CD14-positive monocyte (primary cell): ENCODE results near the gene CSNK1G1. TPM values are rescaled to one million over a fixed set of nuclear protein-coding genes. Genes with fewer than 3 reads are reported as not detected.
"Not testable (repeated sequence)": the region's sequence is repeated elsewhere in the genome, so short reads cannot be mapped to it uniquely, and the experiment has no call there.

Experiments
- DNase-seq, 3 donors: peaks; one replicate each; pipeline ENCODE4 v3.0.0-alpha.2; 2011 to 2022
- H2AFZ ChIP-seq: 2 replicates; pipeline ENCODE4 v1.6.0; 2012; ENCODE audit warnings: mild to moderate bottlenecking, low read depth, low read length, inconsistent platforms; ENCODE audit not compliant: insufficient read depth, poor library complexity, severe bottlenecking
- H3K27ac ChIP-seq, 2 donors: 1 replicate in 1 of 2; 2 replicates in 1 of 2; pipeline ENCODE4 v1.5.1; 2012 to 2013; ENCODE audit warnings: low read length in 2 of 2, control low read depth in 1 of 2, inconsistent platforms in 1 of 2, low read depth in 1 of 2, mild to moderate bottlenecking in 1 of 2
- H3K27me3 ChIP-seq, 2 donors: one replicate each; pipeline versions ENCODE4 v1.6.0 to v1.6.1; 2011 to 2013; ENCODE audit warnings: low read length in 2 of 2; ENCODE audit not compliant: control insufficient read depth in 2 of 2, insufficient read depth in 2 of 2
- H3K36me3 ChIP-seq, 2 donors: replicated peaks in 1 of 2; 1 replicate in 1 of 2; 2 replicates in 1 of 2; pipeline versions ENCODE4 v1.5.1 to v1.6.1; 2012 to 2013; ENCODE audit warnings: low read length in 2 of 2, control low read depth in 1 of 2, inconsistent platforms in 1 of 2, mild to moderate bottlenecking in 1 of 2; ENCODE audit not compliant: insufficient read depth in 2 of 2, control insufficient read depth in 1 of 2
- H3K4me1 ChIP-seq, 2 donors: 1 replicate in 1 of 2; 2 replicates in 1 of 2; pipeline versions ENCODE4 v1.5.1 to v1.6.1; 2012 to 2013; ENCODE audit warnings: low read length in 2 of 2, control low read depth in 1 of 2, inconsistent platforms in 1 of 2, mild to moderate bottlenecking in 1 of 2, moderate library complexity in 1 of 2; ENCODE audit not compliant: insufficient read depth in 2 of 2, control insufficient read depth in 1 of 2
- H3K4me2 ChIP-seq: replicated peaks from 2 replicates; pipeline ENCODE3; 2012; ENCODE audit warnings: low read length, moderate library complexity, mild to moderate bottlenecking; ENCODE audit not compliant: poor library complexity, severe bottlenecking; ENCODE audit errors: extremely low read depth
- H3K4me3 ChIP-seq, 3 experiments: fragments of 200-600 bp in 1 of 3; sonication (generic) in 1 of 3; replicated peaks in 1 of 3; 1 replicate in 2 of 3; 2 replicates in 1 of 3; pipeline ENCODE4 v1.5.1; 2011 to 2013; ENCODE audit warnings: low read length in 3 of 3, mild to moderate bottlenecking in 3 of 3, control low read depth in 2 of 3, low read depth in 2 of 3, inconsistent platforms in 1 of 3, moderate library complexity in 1 of 3
- H3K79me2 ChIP-seq: 2 replicates; pipeline ENCODE4 v1.6.0; 2012; ENCODE audit warnings: mild to moderate bottlenecking, control low read depth, inconsistent platforms, low read length, moderate library complexity; ENCODE audit not compliant: insufficient read depth
- H3K9ac ChIP-seq: 2 replicates; pipeline ENCODE4 v1.6.0; 2017; ENCODE audit warnings: low read length, mild to moderate bottlenecking; ENCODE audit not compliant: insufficient read depth, poor library complexity, severe bottlenecking
- H3K9me3 ChIP-seq, 2 donors: replicated peaks in 1 of 2; 1 replicate in 1 of 2; 2 replicates in 1 of 2; pipeline versions ENCODE4 v1.5.1 to v1.6.1; 2012 to 2013; ENCODE audit warnings: low read length in 2 of 2, control low read depth in 1 of 2; ENCODE audit not compliant: control insufficient read depth in 1 of 2, insufficient read depth in 1 of 2
- H4K20me1 ChIP-seq: 2 replicates; pipeline ENCODE4 v1.6.0; 2012; ENCODE audit warnings: mild to moderate bottlenecking, low read length, control low read depth, moderate library complexity; ENCODE audit not compliant: insufficient read depth
- H3K27ac Mint-ChIP-seq, 7 donors: one replicate each; pipeline ENCODE4 v1.8.0; 2020; ENCODE audit warnings: mild to moderate bottlenecking in 7 of 7, mixed read lengths in 7 of 7, moderate library complexity in 6 of 7, inconsistent platforms in 2 of 7
- H3K27me3 Mint-ChIP-seq, 3 donors: one replicate each; pipeline ENCODE4 v1.8.0; 2021 to 2022; ENCODE audit warnings: low read depth in 3 of 3, mild to moderate bottlenecking in 3 of 3, mixed read lengths in 3 of 3, moderate library complexity in 3 of 3, inconsistent platforms in 1 of 3
- H3K36me3 Mint-ChIP-seq, 2 donors: one replicate each; pipeline ENCODE4 v1.8.0; 2020; ENCODE audit warnings: mixed read lengths in 2 of 2, inconsistent platforms in 1 of 2, mild to moderate bottlenecking in 1 of 2
- H3K4me1 Mint-ChIP-seq: one replicate; pipeline ENCODE4 v1.8.0; 2020; ENCODE audit warnings: mild to moderate bottlenecking, mixed read lengths
- H3K4me3 Mint-ChIP-seq, 2 donors: one replicate each; pipeline ENCODE4 v1.8.0; 2020; ENCODE audit warnings: mild to moderate bottlenecking in 2 of 2, mixed read lengths in 2 of 2, moderate library complexity in 1 of 2
- H3K9me3 Mint-ChIP-seq, 7 donors: one replicate each; pipeline ENCODE4 v1.8.0; 2020 to 2022; ENCODE audit warnings: mixed read lengths in 7 of 7, mild to moderate bottlenecking in 6 of 7, moderate library complexity in 6 of 7, inconsistent platforms in 2 of 7
- CTCF ChIP-seq: fragments of 200-600 bp; IDR thresholded peaks from one replicate; pipeline ENCODE4 v1.8.0; 2022; ENCODE audit warnings: antibody characterized with exemption, mild to moderate bottlenecking
- WGBS: methylation state at CpG from one replicate; pipeline ENCODE4 v1.1.5; 2013; ENCODE audit warnings: missing lambda C conversion rate; ENCODE audit not compliant: insufficient coverage; 5-methylcytosine and 5-hydroxymethylcytosine counted together
- intact Hi-C, 2 donors: fragments of 100-400 bp; cut with micrococcal nuclease; formaldehyde crosslinking; loops; one replicate each; pipeline versions ENCODE4 v1.15.0 to v1.15.1; 2023
- polyA plus RNA-seq, 3 donors: library from polyadenylated mRNA; depleted of rRNA in 1 of 3; unstranded in 2 of 3; stranded (reverse) in 1 of 3; fragments of 300-500 nt in 2 of 3; fragments of >200 nt in 1 of 3; fragmentation: Illumina TruSeq in 2 of 3; gene quantifications; 1 replicate in 2 of 3; 2 replicates in 1 of 3; pipeline ENCODE4 v1.2.3, GENCODE V29; 2012 to 2021

Gene CSNK1G1
- polyA plus RNA-seq, 3 donors, result 4.3 to 8.6 (median 7.7) TPM

GRCh38 chr15:64333986-64334929 is 21.7 kb downstream of the CSNK1G1 start:
- no peak for DNase-seq
- WGBS, result 79% methylated on average over 2 of the region's 9 CpGs
- no peaks in the 10 kb centered on the region for H3K27me3 ChIP-seq
- H3K36me3 Mint-ChIP-seq, result peaks cover 11 to 23% of the 10 kb centered on the region in 2 donors
- no peak overlapping the region for H3K4me3 ChIP-seq
- H3K27ac Mint-ChIP-seq, result peak overlapping the region in 1 of 7 donors; percentile 23
- peaks cover 0 to 3% (median 0%) of the 10 kb centered on the region in 7 donors for H3K9me3 Mint-ChIP-seq
- H3K4me2 ChIP-seq, result no peak overlapping the region
- intact Hi-C loops, result no loop called here
- TF ChIP-seq CTCF, result no peak
- no peak overlapping the region for H3K9ac ChIP-seq
- H3K4me1 ChIP-seq, result no peaks in the 10 kb centered on the region
- no peak overlapping the region for H3K4me3 Mint-ChIP-seq
- H2AFZ ChIP-seq, result no peak overlapping the region
- no peaks in the 10 kb centered on the region for H3K9me3 ChIP-seq
- peaks cover 8% of the 10 kb centered on the region for H3K4me1 Mint-ChIP-seq
- H3K36me3 ChIP-seq, result peaks cover 0 to 39% of the 10 kb centered on the region in 2 donors
- peak overlapping the region in 1 of 2 donors; percentile 18 for H3K27ac ChIP-seq
- no peaks in the 10 kb centered on the region for H3K79me2 ChIP-seq
- no peaks in the 10 kb centered on the region for H3K27me3 Mint-ChIP-seq
- H4K20me1 ChIP-seq, result peaks cover 12% of the 10 kb centered on the region

- Mint-ChIP-seq H3K4me1 (peaks cover 8% of the 10 kb centered on the region), H3K4me3 (no peak overlapping the region), H3K27me3 (no peaks in the 10 kb centered on the region), H3K27ac (peak overlapping the region in 1 of 7 donors; percentile 23), H3K9me3 (peaks cover 0 to 3% (median 0%) of the 10 kb centered on the region in 7 donors), H3K36me3 (peaks cover 11 to 18% of the 10 kb centered on the region in 2 donors)
- Histone ChIP-seq H3K4me2 (no peak overlapping the region), H3K9ac (no peak overlapping the region), H3K4me3 (no peak overlapping the region), H3K79me2 (no peaks in the 10 kb centered on the region), H3K27ac (peak overlapping the region in 1 of 2 donors; percentile 18), H2AFZ (no peak overlapping the region), H3K4me1 (no peaks in the 10 kb centered on the region), H3K9me3 (no peaks in the 10 kb centered on the region), H3K36me3 (peaks cover 0 to 32% of the 10 kb centered on the region in 2 donors), H3K27me3 (no peaks in the 10 kb centered on the region), H4K20me1 (peaks cover 12% of the 10 kb centered on the region)
- DNase-seq, result no peak
- no CpG with 5 or more reads among the region's 2 CpGs for WGBS
- intact Hi-C loops, result no loop called here
- no peak for TF ChIP-seq CTCF
Measured at GRCh38 chr15:64333516-64333915, 22.5 kb downstream of the CSNK1G1 start.

- WGBS, result no CpG with 5 or more reads among the region's 3 CpGs
- not testable (repeated sequence) for H3K4me1 Mint-ChIP-seq
Measured at GRCh38 chr15:64331668-64332067, 24.3 kb downstream of the CSNK1G1 start.

More at GRCh38 chr15:64331668-64332067, 24.3 kb downstream of the CSNK1G1 start:
- H3K27ac ChIP-seq, H3K79me2 ChIP-seq, H3K27me3 Mint-ChIP-seq, H3K27me3 ChIP-seq, intact Hi-C loops, H3K9me3 ChIP-seq, DNase-seq, H3K9me3 Mint-ChIP-seq, H3K4me3 ChIP-seq, H3K9ac ChIP-seq, H3K27ac Mint-ChIP-seq, H2AFZ ChIP-seq, H3K4me2 ChIP-seq, H3K4me3 Mint-ChIP-seq, H3K4me1 ChIP-seq: not testable (repeated sequence)
- H3K36me3 ChIP-seq, result peaks cover 0 to 22% of the 10 kb centered on the region in 2 donors
- peaks cover 8 to 10% of the 10 kb centered on the region in 2 donors for H3K36me3 Mint-ChIP-seq
- peaks cover 12% of the 10 kb centered on the region for H4K20me1 ChIP-seq
